K562 (cell line): ENCODE results near the gene PLCD4. TPM values are rescaled to one million over a fixed set of nuclear protein-coding genes. Genes with fewer than 3 reads are reported as not detected.

Experiments used
- ARHGAP35 ChIP-seq: fragments of 450-650 bp; IDR thresholded peaks from 2 replicates; pipeline ENCODE4 v1.6.1; 2018; ENCODE audit not compliant: partially characterized antibody
- CHD1 ChIP-seq: fragments of 200-600 bp; sonication (generic); IDR thresholded peaks from one replicate; pipeline ENCODE4 v1.6.1; 2012; ENCODE audit warnings: mild to moderate bottlenecking, moderate library complexity, low read length, inconsistent platforms
- HCFC1 ChIP-seq: IDR thresholded peaks from 2 replicates; pipeline ENCODE4 v1.6.1; 2012; ENCODE audit warnings: low read depth, low read length, improper control_type of control experiment
- JUN ChIP-seq, 2 experiments: sonication (generic) in 1 of 2; formaldehyde crosslinking in 1 of 2; IDR thresholded peaks; 2 replicates each; pipeline versions ENCODE4 v1.6.1 to v1.8.0; 2012 to 2022; ENCODE audit warnings: borderline replicate concordance in 2 of 2, mild to moderate bottlenecking in 2 of 2, improper control_type of control experiment in 1 of 2, low read depth in 1 of 2, low read length in 1 of 2, missing genetic modification reagents in 1 of 2
- LEF1 ChIP-seq: fragments of 450-650 bp; IDR thresholded peaks from 2 replicates; pipeline ENCODE4 v1.6.1; 2016; ENCODE audit warnings: mild to moderate bottlenecking
- NR2C2 ChIP-seq, 2 experiments: fragments of 200-800 bp in 1 of 2; sonication (Bioruptor generic) in 1 of 2; sonication (generic) in 1 of 2; formaldehyde crosslinking in 1 of 2; IDR thresholded peaks; 2 replicates each; pipeline versions ENCODE4 v1.6.1 to v1.8.0; 2016 to 2022; ENCODE audit warnings: mild to moderate bottlenecking in 1 of 2, missing compliant biosample characterization in 1 of 2, missing genetic modification characterization in 1 of 2, missing genetic modification reagents in 1 of 2
- NR2F6 ChIP-seq: fragments of 450-650 bp; formaldehyde crosslinking; IDR thresholded peaks from 2 replicates; pipeline ENCODE4 v1.4.0; 2020; ENCODE audit warnings: mild to moderate bottlenecking
- POLR3G ChIP-seq: IDR thresholded peaks from 2 replicates; pipeline ENCODE4 v1.6.1; 2011; ENCODE audit not compliant: insufficient read length, insufficient replicate concordance; ENCODE audit errors: extremely low read depth
- PTRF ChIP-seq: fragments of 450-650 bp; IDR thresholded peaks from 2 replicates; pipeline ENCODE4 v1.6.1; 2016; ENCODE audit warnings: mild to moderate bottlenecking, missing genetic modification characterization, missing compliant biosample characterization
- RNF2 ChIP-seq: sonication (generic); IDR thresholded peaks from 2 replicates; pipeline ENCODE4 v1.6.1; 2016
- SLC30A9 ChIP-seq: fragments of 250-450 bp; sonication (Bioruptor Pico); IDR thresholded peaks from 2 replicates; pipeline ENCODE4 v1.8.0; 2022; ENCODE audit warnings: mild to moderate bottlenecking, moderate library complexity
- USF2 ChIP-seq: sonication (generic); formaldehyde crosslinking; IDR thresholded peaks from 2 replicates; pipeline ENCODE4 v1.5.0; 2020; ENCODE audit warnings: missing genetic modification reagents
- ZC3H4 ChIP-seq: sonication (generic); formaldehyde crosslinking; IDR thresholded peaks from 2 replicates; pipeline ENCODE4 v1.9.0; 2021; ENCODE audit warnings: missing genetic modification reagents, borderline replicate concordance
- ZMIZ1 ChIP-seq, 2 experiments: fragments of 150-350 bp in 1 of 2; IDR thresholded peaks; 2 replicates each; pipeline ENCODE4 v1.6.1; 2012 to 2016; ENCODE audit warnings: low read depth in 2 of 2, low read length in 2 of 2, mild to moderate bottlenecking in 1 of 2, moderate library complexity in 1 of 2
- ZNF609 ChIP-seq: sonication (generic); formaldehyde crosslinking; IDR thresholded peaks from 2 replicates; pipeline ENCODE4 v1.8.1; 2023; ENCODE audit warnings: missing genetic modification reagents, mild to moderate bottlenecking, borderline replicate concordance
- polyA plus RNA-seq, 8 experiments: library from polyadenylated mRNA; depleted of rRNA in 4 of 8; stranded (reverse) in 5 of 8; unstranded in 3 of 8; fragments of >200 nt; fragmentation: Nextera tagmentation in 2 of 8; fragmentation: Illumina TruSeq in 1 of 8; extraction: Ambion mirVana in 2 of 8; extraction: Trizol in 1 of 8; gene quantifications; 2 replicates each; pipeline versions ENCODE4 v1.2.1 to v1.2.3, GENCODE V29; 2011 to 2014; ENCODE audit warnings: inconsistent platforms in 1 of 8, missing spikeins in 1 of 8
- total RNA-seq, 7 experiments: library from RNA; depleted of rRNA in 6 of 7; stranded (reverse); fragments of >200 nt in 6 of 7; fragmentation: Illumina TruSeq in 2 of 7; extraction: Trizol in 2 of 7; gene quantifications; 2 replicates each; pipeline versions ENCODE4 v1.2.1 to v1.2.3, GENCODE V29; 2011 to 2021; ENCODE audit warnings: low replicate concordance in 1 of 7

Gene PLCD4
- total and polyA plus RNA-seq, 9 of the 15 experiments (the other 6 are each of a cell fraction or from before 2014, with no cell fraction given), result 0.13 to 0.38 TPM; not detected in 7

- no peak for TF ChIP-seq CHD1
- no peak for TF ChIP-seq ARHGAP35
- TF ChIP-seq ZMIZ1 (IDR thresholded peaks at IDR 0.05; ENCODE audit: low read depth in 2 of 2, low read length in 2 of 2), result no peak
- no peak for TF ChIP-seq HCFC1
- no peak for TF ChIP-seq SLC30A9 (CRISPR knock-in tag)
- TF ChIP-seq PTRF (tag), result no peak
- no peak for TF ChIP-seq NR2F6 (CRISPR knock-in tag)
- TF ChIP-seq RNF2, result no peak
- TF ChIP-seq LEF1, result no peak
- TF ChIP-seq USF2, result no peak
- no peak for TF ChIP-seq NR2C2 (CRISPR knock-in tag; IDR thresholded peaks at IDR 0.05)
- TF ChIP-seq NR2C2 (tag; IDR thresholded peaks at IDR 0.05), result 0 out of 2 replicates have a peak, but pooled peaks have one; percentile 30
- TF ChIP-seq ZNF609, result no peak
- TF ChIP-seq POLR3G, result no peak
- peak; percentile 75; the same call in 1 of the 2 replicates for TF ChIP-seq JUN (IDR thresholded peaks at IDR 0.05; ENCODE audit: borderline replicate concordance, low read depth, low read length)
- TF ChIP-seq JUN (CRISPR knock-in tag; IDR thresholded peaks at IDR 0.05; ENCODE audit: borderline replicate concordance), result no peak
- TF ChIP-seq ZC3H4 (CRISPR knock-in tag), result no peak
Measured at GRCh38 chr2:218679119-218679518, 71.4 kb downstream of the PLCD4 start (continued).
